Esophagus squamous epithelium (tissue), 4 donors: ENCODE measurements around the gene USP53.

Source experiments
- CTCF ChIP-seq, 6 experiments: fragments of 450-650 bp in 4 of 6; fragments of 200-600 bp in 2 of 6; sonication (generic) in 2 of 6; IDR thresholded peaks; one replicate each; pipeline ENCODE4 v1.5.1; 2016 to 2019; ENCODE audit warnings: antibody characterized with exemption in 6 of 6, mild to moderate bottlenecking in 4 of 6, moderate library complexity in 4 of 6
- POLR2A ChIP-seq, 4 donors: fragments of 450-650 bp; IDR thresholded peaks; one replicate each; pipeline ENCODE4 v1.6.1; 2017; ENCODE audit warnings: antibody characterized with exemption in 4 of 4, mild to moderate bottlenecking in 4 of 4, moderate library complexity in 3 of 4

GRCh38 chr4:119289313-119289712 is 76.8 kb downstream of the USP53 start:
- TF ChIP-seq CTCF (IDR thresholded peaks at IDR 0.05) (no peak), POLR2A (IDR thresholded peaks at IDR 0.05) (no peak)
